ENCODE data around the gene FXYD4. TPM values are rescaled to one million over a fixed set of nuclear protein-coding genes. Genes with fewer than 3 reads are reported as not detected.

Gene FXYD4
- polyA plus RNA-seq, 1 donor, result not detected

GRCh38 chr10:43354330-43354635, 17.2 kb upstream of the FXYD4 start:
- peak in 1 of 2 donors; percentile 38 for DNase-seq
- Histone ChIP-seq H3K4me1 (ENCODE audit: control insufficient read depth, insufficient read depth, low read length) (peaks cover 6% of the 10 kb centered on the region), H3K4me3 (ENCODE audit: low read length) (no peak overlapping the region), H3K36me3 (ENCODE audit: control insufficient read depth, insufficient read depth, low read length) (no peaks in the 10 kb centered on the region), H3K27ac (ENCODE audit: low read length) (no peak overlapping the region), H3K27me3 (ENCODE audit: control insufficient read depth, insufficient read depth, low read length) (peaks cover 9% of the 10 kb centered on the region), H3K9me3 (ENCODE audit: control insufficient read depth, low read depth, low read length) (peaks cover 4% of the 10 kb centered on the region)
- WGBS (ENCODE audit: insufficient coverage, low lambda C conversion rate), result no CpG with 5 or more reads among the region's 2 CpGs

- no peak overlapping the region for H3K27ac ChIP-seq (ENCODE audit: low read length)
- H3K9me3 ChIP-seq (ENCODE audit: control insufficient read depth, low read depth, low read length), result peaks cover 4% of the 10 kb centered on the region
- peaks cover 9% of the 10 kb centered on the region for H3K27me3 ChIP-seq (ENCODE audit: control insufficient read depth, insufficient read depth, low read length)
- H3K36me3 ChIP-seq (ENCODE audit: control insufficient read depth, insufficient read depth, low read length), result no peaks in the 10 kb centered on the region
- DNase-seq, result no peak
- peaks cover 6% of the 10 kb centered on the region for H3K4me1 ChIP-seq (ENCODE audit: control insufficient read depth, insufficient read depth, low read length)
- no peak overlapping the region for H3K4me3 ChIP-seq (ENCODE audit: low read length)
- WGBS (ENCODE audit: insufficient coverage, low lambda C conversion rate), result no CpG with 5 or more reads among the region's 2 CpGs
Measured at GRCh38 chr10:43354879-43355380, 16.5 kb upstream of the FXYD4 start.

GRCh38 chr10:43355749-43356371, 15.6 kb upstream of the FXYD4 start:
- peaks cover 4% of the 10 kb centered on the region for H3K4me1 ChIP-seq (ENCODE audit: control insufficient read depth, insufficient read depth, low read length)
- peaks cover 1% of the 10 kb centered on the region for H3K9me3 ChIP-seq (ENCODE audit: control insufficient read depth, low read depth, low read length)
- H3K36me3 ChIP-seq (ENCODE audit: control insufficient read depth, insufficient read depth, low read length), result no peaks in the 10 kb centered on the region
- WGBS (ENCODE audit: insufficient coverage, low lambda C conversion rate), result no CpG with 5 or more reads among the region's 4 CpGs
- H3K27me3 ChIP-seq (ENCODE audit: control insufficient read depth, insufficient read depth, low read length), result peaks cover 2% of the 10 kb centered on the region
- no peak overlapping the region for H3K27ac ChIP-seq (ENCODE audit: low read length)
- peak in 1 of 2 donors; percentile 61 for DNase-seq
- no peak overlapping the region for H3K4me3 ChIP-seq (ENCODE audit: low read length)

GRCh38 chr10:43360086-43360485, 11.3 kb upstream of the FXYD4 start:
- H3K4me3 ChIP-seq (ENCODE audit: low read length), result no peak overlapping the region
- H3K4me1 ChIP-seq (ENCODE audit: control insufficient read depth, insufficient read depth, low read length), result peaks cover 4% of the 10 kb centered on the region
- no peaks in the 10 kb centered on the region for H3K9me3 ChIP-seq (ENCODE audit: control insufficient read depth, low read depth, low read length)
- no peak overlapping the region for H3K27ac ChIP-seq (ENCODE audit: low read length)
- no peaks in the 10 kb centered on the region for H3K27me3 ChIP-seq (ENCODE audit: control insufficient read depth, insufficient read depth, low read length)
- no peaks in the 10 kb centered on the region for H3K36me3 ChIP-seq (ENCODE audit: control insufficient read depth, insufficient read depth, low read length)
- no peak for DNase-seq
- no CpG with 5 or more reads among the region's 6 CpGs for WGBS (ENCODE audit: insufficient coverage, low lambda C conversion rate)

GRCh38 chr10:43361547-43362190, 9.8 kb upstream of the FXYD4 start:
- Histone ChIP-seq H3K9me3 (ENCODE audit: control insufficient read depth, low read depth, low read length) (no peaks in the 10 kb centered on the region), H3K27ac (ENCODE audit: low read length) (peak overlapping the region; percentile 42), H3K36me3 (ENCODE audit: control insufficient read depth, insufficient read depth, low read length) (no peaks in the 10 kb centered on the region), H3K4me1 (ENCODE audit: control insufficient read depth, insufficient read depth, low read length) (peaks cover 7% of the 10 kb centered on the region), H3K4me3 (ENCODE audit: low read length) (peak overlapping the region; percentile 72), H3K27me3 (ENCODE audit: control insufficient read depth, insufficient read depth, low read length) (no peaks in the 10 kb centered on the region)
- 20% methylated on average over 1 of the region's 21 CpGs for WGBS (ENCODE audit: insufficient coverage, low lambda C conversion rate)
- no peak for DNase-seq

GRCh38 chr10:43362191-43362839, 9.1 kb upstream of the FXYD4 start:
- no CpG with 5 or more reads among the region's 48 CpGs for WGBS (ENCODE audit: insufficient coverage, low lambda C conversion rate)
- peak overlapping the region; percentile 72 for H3K4me3 ChIP-seq (ENCODE audit: low read length)
- no peaks in the 10 kb centered on the region for H3K36me3 ChIP-seq (ENCODE audit: control insufficient read depth, insufficient read depth, low read length)
- peak; percentile 97 to 98 for DNase-seq
- no peaks in the 10 kb centered on the region for H3K27me3 ChIP-seq (ENCODE audit: control insufficient read depth, insufficient read depth, low read length)
- peak overlapping the region; percentile 63 for H3K27ac ChIP-seq (ENCODE audit: low read length)
- peaks cover 7% of the 10 kb centered on the region for H3K4me1 ChIP-seq (ENCODE audit: control insufficient read depth, insufficient read depth, low read length)
- H3K9me3 ChIP-seq (ENCODE audit: control insufficient read depth, low read depth, low read length), result no peaks in the 10 kb centered on the region

GRCh38 chr10:43365001-43365400, 6.4 kb upstream of the FXYD4 start:
- no CpG with 5 or more reads among the region's 3 CpGs for WGBS (ENCODE audit: insufficient coverage, low lambda C conversion rate)
- Histone ChIP-seq H3K36me3 (ENCODE audit: control insufficient read depth, insufficient read depth, low read length) (no peaks in the 10 kb centered on the region), H3K27me3 (ENCODE audit: control insufficient read depth, insufficient read depth, low read length) (no peaks in the 10 kb centered on the region), H3K9me3 (ENCODE audit: control insufficient read depth, low read depth, low read length) (no peaks in the 10 kb centered on the region), H3K27ac (ENCODE audit: low read length) (no peak overlapping the region), H3K4me3 (ENCODE audit: low read length) (no peak overlapping the region), H3K4me1 (ENCODE audit: control insufficient read depth, insufficient read depth, low read length) (peaks cover 7% of the 10 kb centered on the region)
- DNase-seq, result peak; percentile 37 to 75

- Histone ChIP-seq H3K27me3 (ENCODE audit: control insufficient read depth, insufficient read depth, low read length) (no peaks in the 10 kb centered on the region), H3K36me3 (ENCODE audit: control insufficient read depth, insufficient read depth, low read length) (no peaks in the 10 kb centered on the region), H3K4me1 (ENCODE audit: control insufficient read depth, insufficient read depth, low read length) (peaks cover 4% of the 10 kb centered on the region), H3K27ac (ENCODE audit: low read length) (no peak overlapping the region), H3K4me3 (ENCODE audit: low read length) (no peak overlapping the region), H3K9me3 (ENCODE audit: control insufficient read depth, low read depth, low read length) (no peaks in the 10 kb centered on the region)
- 80% methylated on average over 1 of the region's 4 CpGs for WGBS (ENCODE audit: insufficient coverage, low lambda C conversion rate)
- no peak for DNase-seq
Measured at GRCh38 chr10:43369921-43370320, 1.5 kb upstream of the FXYD4 start.

GRCh38 chr10:43370671-43371215, 693 bp upstream of the FXYD4 start:
- no peak overlapping the region for H3K27ac ChIP-seq (ENCODE audit: low read length)
- H3K9me3 ChIP-seq (ENCODE audit: control insufficient read depth, low read depth, low read length), result no peaks in the 10 kb centered on the region
- WGBS (ENCODE audit: insufficient coverage, low lambda C conversion rate), result no CpG with 5 or more reads among the region's 9 CpGs
- DNase-seq, result no peak
- H3K27me3 ChIP-seq (ENCODE audit: control insufficient read depth, insufficient read depth, low read length), result no peaks in the 10 kb centered on the region
- no peak overlapping the region for H3K4me3 ChIP-seq (ENCODE audit: low read length)
- no peaks in the 10 kb centered on the region for H3K36me3 ChIP-seq (ENCODE audit: control insufficient read depth, insufficient read depth, low read length)
- H3K4me1 ChIP-seq (ENCODE audit: control insufficient read depth, insufficient read depth, low read length), result no peaks in the 10 kb centered on the region

- DNase-seq, result no peak
- Histone ChIP-seq H3K4me1 (ENCODE audit: control insufficient read depth, insufficient read depth, low read length) (peaks cover 13% of the 10 kb centered on the region), H3K36me3 (ENCODE audit: control insufficient read depth, insufficient read depth, low read length) (no peaks in the 10 kb centered on the region), H3K9me3 (ENCODE audit: control insufficient read depth, low read depth, low read length) (no peaks in the 10 kb centered on the region), H3K4me3 (ENCODE audit: low read length) (no peak overlapping the region), H3K27ac (ENCODE audit: low read length) (no peak overlapping the region), H3K27me3 (ENCODE audit: control insufficient read depth, insufficient read depth, low read length) (no peaks in the 10 kb centered on the region)
- no CpG with 5 or more reads among the region's 1 CpG for WGBS (ENCODE audit: insufficient coverage, low lambda C conversion rate)
Measured at GRCh38 chr10:43372765-43373361, 1.4 kb downstream of the FXYD4 start.

Data from large intestine (tissue), 3 donors.